IgD-negative memory B cell (primary cell): ENCODE measurements around the gene STEAP1B. TPM values are rescaled to one million over a fixed set of nuclear protein-coding genes. Genes with fewer than 3 reads are reported as not detected.
"Not testable (repeated sequence)": the region's sequence is repeated elsewhere in the genome, so short reads cannot be mapped to it uniquely, and the experiment has no call there.

Experiments used
- H3K27ac Mint-ChIP-seq, 3 donors: one replicate each; pipeline ENCODE4 v1.8.0; 2020 to 2022; ENCODE audit warnings: mild to moderate bottlenecking in 3 of 3, mixed read lengths in 3 of 3, moderate library complexity in 1 of 3
- H3K27me3 Mint-ChIP-seq: one replicate; pipeline ENCODE4 v1.8.0; 2021; ENCODE audit warnings: mixed read lengths
- H3K36me3 Mint-ChIP-seq: one replicate; pipeline ENCODE4 v1.8.0; 2020; ENCODE audit warnings: mild to moderate bottlenecking, mixed read lengths
- H3K4me1 Mint-ChIP-seq, 3 donors: one replicate each; pipeline ENCODE4 v1.8.0; 2020 to 2022; ENCODE audit warnings: mixed read lengths in 3 of 3, mild to moderate bottlenecking in 1 of 3
- H3K4me3 Mint-ChIP-seq, 4 donors: one replicate each; pipeline ENCODE4 v1.8.0; 2020 to 2022; ENCODE audit warnings: mild to moderate bottlenecking in 4 of 4, mixed read lengths in 4 of 4, moderate library complexity in 3 of 4
- H3K9me3 Mint-ChIP-seq, 3 donors: one replicate each; pipeline ENCODE4 v1.8.0; 2020 to 2021; ENCODE audit warnings: mixed read lengths in 3 of 3, mild to moderate bottlenecking in 1 of 3
- polyA plus RNA-seq: library from polyadenylated mRNA; unstranded; fragments of 300-500 nt; fragmentation: Illumina TruSeq; gene quantifications from one replicate; pipeline ENCODE4 v1.2.3, GENCODE V29; 2021

Gene STEAP1B
- polyA plus RNA-seq, 1 donor from 2014 or later = 3.4 TPM

DNA sequence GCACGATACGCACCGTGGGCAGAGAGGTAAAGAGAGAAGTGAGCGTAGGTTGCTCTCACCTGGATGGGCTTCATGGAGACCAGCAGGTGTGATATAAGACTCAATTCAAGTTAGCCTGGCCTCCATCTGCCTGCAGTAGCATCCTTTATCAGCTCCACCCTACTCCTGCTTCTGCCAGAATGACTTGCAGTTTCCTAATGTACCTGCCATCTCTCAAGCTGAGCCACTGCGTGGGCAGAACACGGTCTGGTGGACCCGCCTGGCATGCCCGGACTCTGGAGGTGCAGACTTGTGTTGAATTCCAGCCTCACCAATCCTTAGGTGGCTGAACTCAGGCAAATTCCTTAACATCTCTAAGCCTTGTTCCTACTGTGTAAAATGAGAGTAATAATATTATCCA lies 64.3 kb downstream of the STEAP1B start:
- Mint-ChIP-seq H3K4me1 (peaks cover 0 to 14% (median 5%) of the 10 kb centered on the region in 3 donors), H3K27me3 (no peaks in the 10 kb centered on the region), H3K27ac (no peak overlapping the region), H3K36me3 (no peaks in the 10 kb centered on the region), H3K4me3 (peak overlapping the region in 2 of 4 donors; percentile 6 to 85), H3K9me3 (peaks cover 0 to 2% (median 0%) of the 10 kb centered on the region in 3 donors)

- Mint-ChIP-seq H3K9me3 (peaks cover 0 to 2% (median 0%) of the 10 kb centered on the region in 3 donors), H3K27ac (peak overlapping the region in 1 of 3 donors; percentile 20), H3K4me3 (peak overlapping the region in 3 of 4 donors; percentile 6 to 85 (median 52)), H3K4me1 (peaks cover 0 to 14% (median 5%) of the 10 kb centered on the region in 3 donors), H3K36me3 (no peaks in the 10 kb centered on the region), H3K27me3 (no peaks in the 10 kb centered on the region)
Observed at GRCh38 chr7:22435105-22435504, 64.9 kb downstream of the STEAP1B start.

- Mint-ChIP-seq H3K36me3 (no peaks in the 10 kb centered on the region), H3K4me3 (no peak overlapping the region), H3K9me3 (peaks cover 0 to 2% (median 0%) of the 10 kb centered on the region in 3 donors), H3K27ac (peak overlapping the region in 1 of 3 donors; percentile 14), H3K4me1 (peaks cover 0 to 12% (median 5%) of the 10 kb centered on the region in 3 donors), H3K27me3 (no peaks in the 10 kb centered on the region)
Observed at GRCh38 chr7:22433710-22434460, 66.1 kb downstream of the STEAP1B start.

- not testable (repeated sequence) for H3K9me3 Mint-ChIP-seq, H3K27ac Mint-ChIP-seq, H3K27me3 Mint-ChIP-seq, H3K36me3 Mint-ChIP-seq, H3K4me3 Mint-ChIP-seq
- peaks cover 0 to 11% (median 5%) of the 10 kb centered on the region in 3 donors for H3K4me1 Mint-ChIP-seq
Observed at GRCh38 chr7:22433165-22433700, 66.8 kb downstream of the STEAP1B start.

- H3K9me3 Mint-ChIP-seq = no peaks in the 10 kb centered on the region
- no peaks in the 10 kb centered on the region for H3K27me3 Mint-ChIP-seq
- H3K36me3 Mint-ChIP-seq = no peaks in the 10 kb centered on the region
- no peak overlapping the region for H3K4me3 Mint-ChIP-seq
- H3K4me1 Mint-ChIP-seq = peaks cover 0 to 11% (median 5%) of the 10 kb centered on the region in 3 donors
- H3K27ac Mint-ChIP-seq = no peak overlapping the region
Observed at GRCh38 chr7:22432203-22432718, 67.7 kb downstream of the STEAP1B start.

GRCh38 chr7:22430457-22430856 lies 69.5 kb downstream of the STEAP1B start:
- peaks cover 3 to 18% (median 12%) of the 10 kb centered on the region in 3 donors for H3K4me1 Mint-ChIP-seq
- H3K27me3 Mint-ChIP-seq = no peaks in the 10 kb centered on the region
- no peaks in the 10 kb centered on the region for H3K9me3 Mint-ChIP-seq
- no peak overlapping the region for H3K27ac Mint-ChIP-seq
- H3K4me3 Mint-ChIP-seq = no peak overlapping the region
- H3K36me3 Mint-ChIP-seq = no peaks in the 10 kb centered on the region

DNA sequence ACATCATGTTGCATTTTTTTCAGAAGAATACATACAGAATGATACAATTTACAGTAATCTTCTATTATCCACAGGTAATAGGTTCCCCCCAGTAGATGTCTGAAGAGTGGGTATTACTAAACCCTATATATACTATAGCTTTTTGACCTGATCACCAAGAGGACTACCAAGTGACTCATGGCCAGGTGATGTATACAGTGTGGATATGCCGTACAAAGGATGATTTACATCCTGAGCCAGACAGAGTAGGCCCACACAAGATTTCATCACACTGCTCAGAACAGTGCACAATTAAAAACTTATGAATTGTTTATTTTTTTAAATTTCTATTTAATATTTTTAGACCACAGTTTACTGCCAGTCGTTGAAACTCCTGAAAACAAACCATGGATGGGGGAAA lies 70.6 kb downstream of the STEAP1B start:
- no peak overlapping the region for H3K27ac Mint-ChIP-seq
- no peaks in the 10 kb centered on the region for H3K27me3 Mint-ChIP-seq
- no peaks in the 10 kb centered on the region for H3K9me3 Mint-ChIP-seq
- peaks cover 2 to 18% (median 15%) of the 10 kb centered on the region in 3 donors for H3K4me1 Mint-ChIP-seq
- no peak overlapping the region for H3K4me3 Mint-ChIP-seq
- no peaks in the 10 kb centered on the region for H3K36me3 Mint-ChIP-seq

DNA sequence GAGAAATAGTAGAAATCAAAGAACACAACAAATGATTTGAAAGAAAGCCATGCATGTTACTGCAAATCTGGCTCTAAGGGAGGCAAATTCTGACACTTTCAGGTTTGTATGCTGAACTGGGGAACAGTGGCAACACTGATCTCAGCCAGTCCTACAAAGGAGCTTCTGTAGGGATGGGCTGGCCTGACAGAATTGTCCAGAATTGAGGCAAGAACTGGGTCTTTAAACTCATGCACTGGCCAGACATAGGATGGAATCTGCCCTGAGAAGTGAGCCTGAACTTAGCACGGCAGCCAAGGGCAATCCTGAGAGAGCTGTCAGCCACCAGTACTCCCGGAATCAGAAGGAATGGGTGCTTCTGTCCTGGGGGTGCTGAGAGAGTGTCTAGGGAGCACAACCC lies 72.1 kb downstream of the STEAP1B start:
- Mint-ChIP-seq H3K27me3 (no peaks in the 10 kb centered on the region), H3K9me3 (no peaks in the 10 kb centered on the region), H3K36me3 (no peaks in the 10 kb centered on the region), H3K4me1 (peaks cover 2 to 18% (median 15%) of the 10 kb centered on the region in 3 donors), H3K27ac (no peak overlapping the region), H3K4me3 (no peak overlapping the region)

- no peak overlapping the region for H3K4me3 Mint-ChIP-seq
- no peak overlapping the region for H3K27ac Mint-ChIP-seq
- H3K4me1 Mint-ChIP-seq = peaks cover 2 to 18% (median 15%) of the 10 kb centered on the region in 3 donors
- H3K27me3 Mint-ChIP-seq = no peaks in the 10 kb centered on the region
- H3K9me3 Mint-ChIP-seq = no peaks in the 10 kb centered on the region
- H3K36me3 Mint-ChIP-seq = no peaks in the 10 kb centered on the region
Observed at GRCh38 chr7:22427104-22427503, 72.9 kb downstream of the STEAP1B start.

DNA sequence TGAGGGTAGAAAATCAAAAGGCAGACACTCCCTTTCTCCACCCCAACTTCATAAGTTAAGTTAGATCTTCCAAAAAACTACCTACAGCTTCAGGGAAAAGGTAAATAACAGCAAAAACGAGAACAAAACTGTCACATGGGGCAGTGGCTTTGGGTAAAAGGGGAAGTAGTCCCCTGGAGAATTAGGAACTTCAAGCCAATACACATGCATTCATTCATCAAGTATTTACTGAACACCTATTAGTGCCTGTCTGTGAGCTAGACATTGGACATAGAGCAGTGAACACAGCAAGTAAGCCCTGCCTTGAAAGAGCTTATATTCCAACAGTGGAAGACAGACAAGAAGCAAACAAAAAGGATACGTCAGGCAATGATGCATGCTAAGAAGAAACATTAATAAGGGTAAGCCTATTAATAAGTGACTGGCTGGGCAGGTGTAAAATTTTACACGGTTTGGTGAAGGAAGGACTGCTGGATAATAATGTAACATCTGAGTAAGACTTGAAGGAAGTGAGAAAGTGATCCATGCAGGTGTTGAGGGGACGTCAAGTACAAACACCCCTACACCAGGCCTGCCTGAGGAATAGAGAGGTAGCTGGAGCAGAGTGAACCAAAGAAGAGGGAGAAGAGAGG lies 73.4 kb downstream of the STEAP1B start:
- peaks cover 2 to 18% (median 15%) of the 10 kb centered on the region in 3 donors for H3K4me1 Mint-ChIP-seq
- H3K27ac Mint-ChIP-seq = peak overlapping the region in 1 of 3 donors; percentile 0
- no peak overlapping the region for H3K4me3 Mint-ChIP-seq
- H3K9me3 Mint-ChIP-seq = no peaks in the 10 kb centered on the region
- no peaks in the 10 kb centered on the region for H3K27me3 Mint-ChIP-seq
- no peaks in the 10 kb centered on the region for H3K36me3 Mint-ChIP-seq

GRCh38 chr7:22425361-22425760 lies 74.6 kb downstream of the STEAP1B start:
- Mint-ChIP-seq H3K36me3 (no peaks in the 10 kb centered on the region), H3K4me3 (no peak overlapping the region), H3K4me1 (peaks cover 2 to 21% (median 15%) of the 10 kb centered on the region in 3 donors), H3K27ac (peak overlapping the region in 2 of 3 donors; percentile 0 to 7), H3K9me3 (no peaks in the 10 kb centered on the region), H3K27me3 (no peaks in the 10 kb centered on the region)

DNA sequence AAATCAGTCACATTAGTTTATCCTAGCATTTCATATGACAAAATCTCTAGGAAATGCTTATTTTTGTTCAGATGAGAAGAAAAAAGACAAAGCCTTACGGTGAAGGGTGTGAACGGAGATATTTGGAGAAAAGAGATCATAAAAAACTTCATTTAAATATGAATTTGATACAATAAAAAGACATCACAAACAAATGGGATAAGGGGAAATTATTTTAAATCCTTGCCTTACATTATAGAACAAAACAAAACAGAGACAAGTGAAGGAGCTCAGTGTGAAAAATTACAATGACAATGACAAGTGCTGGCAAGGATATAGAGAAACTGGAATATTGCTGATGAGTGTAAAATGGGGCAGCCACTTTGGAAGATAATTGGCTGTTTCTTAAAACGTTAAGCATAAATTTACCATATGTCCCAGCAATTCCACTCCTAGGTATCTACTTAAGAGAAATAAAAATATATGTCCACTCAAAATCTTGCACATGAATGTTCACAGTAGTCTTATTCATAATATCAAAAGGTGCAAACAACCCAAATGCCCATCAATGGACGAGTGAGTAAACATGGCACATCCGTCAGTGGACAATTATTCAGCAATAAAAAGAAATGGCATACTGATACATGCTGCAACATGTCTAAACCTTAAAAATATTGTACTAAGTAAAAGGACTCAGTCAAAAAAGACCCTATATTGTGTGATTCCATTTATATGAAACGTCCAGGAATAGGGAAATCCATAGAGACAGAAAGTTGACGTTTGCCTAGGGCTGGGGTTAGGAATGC lies 77.0 kb downstream of the STEAP1B start:
- no peak overlapping the region for H3K27ac Mint-ChIP-seq
- peaks cover 2 to 21% (median 15%) of the 10 kb centered on the region in 3 donors for H3K4me1 Mint-ChIP-seq
- H3K9me3 Mint-ChIP-seq = no peaks in the 10 kb centered on the region
- no peaks in the 10 kb centered on the region for H3K27me3 Mint-ChIP-seq
- no peak overlapping the region for H3K4me3 Mint-ChIP-seq
- no peaks in the 10 kb centered on the region for H3K36me3 Mint-ChIP-seq

DNA sequence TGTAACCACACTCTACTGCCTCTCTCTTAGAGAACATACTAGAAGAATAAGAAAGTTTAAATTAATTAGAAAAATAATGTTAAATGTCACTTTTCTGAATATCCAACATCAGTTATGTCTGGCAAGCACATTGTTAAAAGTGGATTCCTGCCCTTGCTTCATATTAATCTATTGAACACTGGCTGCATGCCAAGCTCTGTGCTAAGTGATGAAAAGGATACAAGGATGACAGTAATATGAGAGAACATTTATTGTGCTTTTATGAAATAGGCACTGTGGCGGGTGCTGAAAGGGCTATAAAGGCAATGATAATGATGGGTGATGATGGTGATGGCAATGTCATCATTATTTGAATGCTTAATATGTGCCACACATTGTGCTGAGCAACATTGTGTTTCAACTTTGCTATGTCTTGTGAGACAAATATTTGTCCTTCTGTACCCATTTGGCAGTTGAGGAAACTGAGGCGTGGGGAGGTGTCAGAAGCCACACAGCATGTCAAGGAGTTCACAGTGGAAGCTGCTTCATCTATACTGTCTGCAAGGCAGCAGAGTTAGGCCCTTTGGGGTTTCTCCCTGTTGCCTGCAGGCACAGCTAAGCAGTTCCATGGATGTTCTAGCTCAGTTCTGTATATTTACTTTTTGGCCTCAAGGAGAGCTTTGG lies 78.9 kb downstream of the STEAP1B start:
- H3K27me3 Mint-ChIP-seq = peaks cover under 1% of the 10 kb centered on the region
- peaks cover 0 to 13% (median 9%) of the 10 kb centered on the region in 3 donors for H3K4me1 Mint-ChIP-seq
- no peaks in the 10 kb centered on the region for H3K36me3 Mint-ChIP-seq
- H3K4me3 Mint-ChIP-seq = no peak overlapping the region
- no peak overlapping the region for H3K27ac Mint-ChIP-seq
- H3K9me3 Mint-ChIP-seq = no peaks in the 10 kb centered on the region

- no peaks in the 10 kb centered on the region for H3K9me3 Mint-ChIP-seq
- H3K27me3 Mint-ChIP-seq = peaks cover 2% of the 10 kb centered on the region
- H3K36me3 Mint-ChIP-seq = no peaks in the 10 kb centered on the region
- H3K4me3 Mint-ChIP-seq = no peak overlapping the region
- peaks cover 0 to 3% (median 0%) of the 10 kb centered on the region in 3 donors for H3K4me1 Mint-ChIP-seq
- H3K27ac Mint-ChIP-seq = no peak overlapping the region
Observed at GRCh38 chr7:22420008-22420407, 80.0 kb downstream of the STEAP1B start.
